GM19043 (cell line): ENCODE data around the gene ARHGAP36.

Experiments used
- ATAC-seq: cut with Tn5 transposase; IDR thresholded peaks from one replicate; pipeline ENCODE4 v1.9.1; 2021; ENCODE audit warnings: low read depth; ENCODE audit not compliant: unreplicated experiment

ARHGAP36 gene

GRCh38 chrX:131058136-131058868 is at the start of gene ARHGAP36:
TSS of gene ARHGAP36 (plus strand) at chrX:131058346. CDS start at chrX:131081666, 23,320 bp downstream.
- ATAC-seq = no peak

- ATAC-seq = no peak
Observed at GRCh38 chrX:131010186-131010585, 48.0 kb upstream of the ARHGAP36 start.

GRCh38 chrX:131025336-131025735 is 32.8 kb upstream of the ARHGAP36 start:
- ATAC-seq = no peak

- ATAC-seq = no peak
Observed at GRCh38 chrX:131032354-131033230, 25.6 kb upstream of the ARHGAP36 start.

GRCh38 chrX:131034063-131034462 is 24.1 kb upstream of the ARHGAP36 start:
- no peak for ATAC-seq

GRCh38 chrX:131040781-131041180 is 17.4 kb upstream of the ARHGAP36 start:
- ATAC-seq = no peak

GRCh38 chrX:131041667-131042066 is 16.5 kb upstream of the ARHGAP36 start:
- no peak for ATAC-seq

GRCh38 chrX:131045726-131046125 is 12.4 kb upstream of the ARHGAP36 start:
- no peak for ATAC-seq

- no peak for ATAC-seq
Observed at GRCh38 chrX:131046596-131046995, 11.6 kb upstream of the ARHGAP36 start.

- no peak for ATAC-seq
Observed at GRCh38 chrX:131047180-131047579, 11.0 kb upstream of the ARHGAP36 start.

- ATAC-seq = no peak
Observed at GRCh38 chrX:131053076-131053475, 5.1 kb upstream of the ARHGAP36 start.

GRCh38 chrX:131054906-131055305 is 3.2 kb upstream of the ARHGAP36 start:
- ATAC-seq = no peak

GRCh38 chrX:131057706-131058105 is 440 bp upstream of the ARHGAP36 start:
- no peak for ATAC-seq

GRCh38 chrX:131059246-131059645 is 1.1 kb downstream of the ARHGAP36 start:
- ATAC-seq = no peak

- no peak for ATAC-seq
Observed at GRCh38 chrX:131060147-131060546, 2.0 kb downstream of the ARHGAP36 start.

GRCh38 chrX:131061306-131061705 is 3.2 kb downstream of the ARHGAP36 start:
- no peak for ATAC-seq

- ATAC-seq = no peak
Observed at GRCh38 chrX:131063613-131064012, 5.5 kb downstream of the ARHGAP36 start.

GRCh38 chrX:131066237-131066636 is 8.1 kb downstream of the ARHGAP36 start:
- ATAC-seq = no peak

GRCh38 chrX:131067216-131067615 is 9.1 kb downstream of the ARHGAP36 start:
- ATAC-seq = no peak

GRCh38 chrX:131067846-131068745 is 9.9 kb downstream of the ARHGAP36 start:
- no peak for ATAC-seq
